ENCODE data around the gene ZAP70. TPM values are rescaled to one million over a fixed set of nuclear protein-coding genes. Genes with fewer than 3 reads are reported as not detected.
A peak's percentile ranks its signal among the peaks of the same experiment; 100 is the strongest.
"Not testable (repeated sequence)": the region's sequence is repeated elsewhere in the genome, so short reads cannot be mapped to it uniquely, and the experiment has no call there.

ZAP70 gene
- total RNA-seq, 1 donor from 2014 or later, result 10.2 TPM

DNA sequence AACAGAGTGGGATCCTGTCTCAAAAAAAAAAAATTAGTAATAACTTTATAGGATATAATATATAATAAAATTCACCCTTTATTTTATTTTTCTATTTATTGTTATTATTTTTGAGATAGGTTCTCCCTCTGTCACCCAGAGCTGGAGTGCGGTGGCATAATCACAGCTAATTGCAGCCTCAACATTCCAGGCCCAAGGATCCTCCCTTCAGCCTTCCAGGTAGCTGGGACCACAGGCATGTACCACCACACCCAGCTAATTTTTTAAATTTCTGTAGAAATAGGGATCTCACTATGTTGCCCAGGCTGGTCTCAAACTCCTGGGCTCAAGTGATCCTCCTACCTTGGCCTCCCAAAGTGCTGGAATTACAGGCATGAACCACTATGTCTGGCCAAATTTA, 42.9 kb upstream of the ZAP70 start:
- H3K27me3 ChIP-seq, result no peaks in the 10 kb centered on the region
- intact Hi-C loops (cut with DNase I), result no loop called here
- H3K4me3 ChIP-seq, result no peak overlapping the region
- H3K9me3 ChIP-seq, result no peaks in the 10 kb centered on the region
- no peak overlapping the region for H3K27ac ChIP-seq
- TF ChIP-seq, protein P1, sequence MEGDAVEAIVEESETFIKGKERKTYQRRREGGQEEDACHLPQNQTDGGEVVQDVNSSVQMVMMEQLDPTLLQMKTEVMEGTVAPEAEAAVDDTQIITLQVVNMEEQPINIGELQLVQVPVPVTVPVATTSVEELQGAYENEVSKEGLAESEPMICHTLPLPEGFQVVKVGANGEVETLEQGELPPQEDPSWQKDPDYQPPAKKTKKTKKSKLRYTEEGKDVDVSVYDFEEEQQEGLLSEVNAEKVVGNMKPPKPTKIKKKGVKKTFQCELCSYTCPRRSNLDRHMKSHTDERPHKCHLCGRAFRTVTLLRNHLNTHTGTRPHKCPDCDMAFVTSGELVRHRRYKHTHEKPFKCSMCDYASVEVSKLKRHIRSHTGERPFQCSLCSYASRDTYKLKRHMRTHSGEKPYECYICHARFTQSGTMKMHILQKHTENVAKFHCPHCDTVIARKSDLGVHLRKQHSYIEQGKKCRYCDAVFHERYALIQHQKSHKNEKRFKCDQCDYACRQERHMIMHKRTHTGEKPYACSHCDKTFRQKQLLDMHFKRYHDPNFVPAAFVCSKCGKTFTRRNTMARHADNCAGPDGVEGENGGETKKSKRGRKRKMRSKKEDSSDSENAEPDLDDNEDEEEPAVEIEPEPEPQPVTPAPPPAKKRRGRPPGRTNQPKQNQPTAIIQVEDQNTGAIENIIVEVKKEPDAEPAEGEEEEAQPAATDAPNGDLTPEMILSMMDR (IDR thresholded peaks at IDR 0.05), result no peak
- ATAC-seq, result no peak
- no peaks in the 10 kb centered on the region for H3K36me3 ChIP-seq
- H3K4me1 ChIP-seq, result no peaks in the 10 kb centered on the region
- DNase-seq, result no peak

DNA sequence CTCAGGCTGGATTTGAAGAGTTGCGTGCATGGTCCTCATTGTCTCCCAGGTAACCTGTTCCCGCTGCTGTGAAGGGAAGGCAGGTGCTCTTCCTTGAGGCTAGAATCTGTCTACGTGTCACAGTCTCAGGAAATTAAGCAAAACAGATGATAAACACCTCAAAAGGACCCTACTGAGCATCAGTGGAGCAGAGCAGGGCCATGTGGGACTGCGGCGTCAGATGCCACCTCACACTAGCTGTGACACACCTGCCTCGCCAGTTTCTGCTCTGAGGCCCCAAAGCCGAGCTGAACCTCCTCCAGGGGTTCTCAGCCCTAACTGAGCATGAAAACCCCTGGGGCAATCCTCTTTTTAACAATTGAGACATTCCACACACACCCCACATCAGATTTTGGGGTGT, 41.9 kb upstream of the ZAP70 start:
- Histone ChIP-seq H3K4me3 (no peak overlapping the region), H3K27me3 (no peaks in the 10 kb centered on the region), H3K36me3 (no peaks in the 10 kb centered on the region), H3K4me1 (no peaks in the 10 kb centered on the region), H3K27ac (no peak overlapping the region), H3K9me3 (no peaks in the 10 kb centered on the region)
- intact Hi-C loops (cut with DNase I), result no loop called here
- ATAC-seq, result no peak
- DNase-seq, result no peak
- TF ChIP-seq, protein P1 (IDR thresholded peaks at IDR 0.05), result no peak

DNA sequence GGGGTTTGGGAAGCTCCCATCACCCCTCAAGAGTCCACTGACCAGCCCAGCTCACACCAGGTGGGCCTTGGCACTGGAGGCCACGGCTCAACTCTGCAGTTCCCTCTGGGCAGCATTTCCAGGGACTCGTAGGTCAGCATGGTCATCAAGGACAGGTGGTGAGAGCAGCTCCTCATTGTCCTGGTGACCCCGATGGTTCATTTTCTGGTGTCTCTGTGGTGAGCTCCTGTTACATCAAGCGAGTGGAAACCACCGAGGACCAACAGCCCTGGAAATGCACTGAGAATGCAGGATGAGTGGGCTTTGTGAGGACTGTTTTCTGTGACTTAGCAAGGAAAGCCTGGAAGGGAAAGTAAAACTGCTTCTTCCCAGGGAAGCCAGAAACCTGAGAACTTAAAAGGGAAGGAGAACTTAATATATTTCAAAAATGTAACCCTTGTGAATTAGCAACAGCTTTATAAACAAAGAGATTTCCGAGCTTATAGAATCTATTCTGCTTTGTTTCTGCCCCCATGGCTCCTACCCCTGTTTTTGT, 40.7 kb upstream of the ZAP70 start:
- intact Hi-C loops (cut with DNase I); H3K36me3 ChIP-seq; H3K4me1 ChIP-seq; ATAC-seq; H3K27ac ChIP-seq; H3K4me3 ChIP-seq; DNase-seq; H3K9me3 ChIP-seq; H3K27me3 ChIP-seq: not testable (repeated sequence)

DNA sequence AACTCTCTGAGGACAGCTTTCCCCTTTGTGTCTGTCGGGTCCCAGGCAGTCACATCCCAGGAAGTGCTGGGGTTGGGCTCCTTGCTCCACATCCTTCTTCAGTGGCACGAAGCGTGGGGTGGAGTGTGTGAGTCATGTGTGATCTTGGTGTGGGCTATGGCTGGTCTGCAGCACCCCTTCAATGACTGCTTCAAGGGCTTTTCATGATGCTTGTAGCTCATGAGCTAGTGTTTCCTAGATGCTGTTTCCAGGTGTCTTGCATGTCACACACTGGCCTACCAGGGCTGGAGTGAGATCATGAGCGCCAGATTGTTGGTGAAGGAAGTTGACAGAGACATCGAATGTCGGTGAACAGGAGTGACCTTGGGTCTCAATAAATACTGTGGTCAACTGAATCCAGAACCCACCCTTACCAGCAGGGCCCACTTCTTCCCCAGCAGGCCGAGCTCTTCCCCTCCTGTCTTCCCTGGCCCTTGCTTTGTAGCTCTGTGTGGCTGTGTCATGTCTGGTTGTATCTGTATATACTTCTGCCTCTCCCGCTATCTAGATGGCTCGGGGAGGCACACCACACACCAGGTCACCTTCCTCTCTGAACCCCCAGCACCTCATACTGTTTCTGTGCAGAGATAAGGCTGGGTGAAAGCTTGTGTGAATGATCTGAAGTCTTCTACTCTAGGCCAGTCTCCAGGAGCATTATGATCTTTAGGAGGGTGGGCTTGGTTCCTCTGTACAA, 40.0 kb upstream of the ZAP70 start:
- intact Hi-C loops (cut with DNase I), result no loop called here

DNA sequence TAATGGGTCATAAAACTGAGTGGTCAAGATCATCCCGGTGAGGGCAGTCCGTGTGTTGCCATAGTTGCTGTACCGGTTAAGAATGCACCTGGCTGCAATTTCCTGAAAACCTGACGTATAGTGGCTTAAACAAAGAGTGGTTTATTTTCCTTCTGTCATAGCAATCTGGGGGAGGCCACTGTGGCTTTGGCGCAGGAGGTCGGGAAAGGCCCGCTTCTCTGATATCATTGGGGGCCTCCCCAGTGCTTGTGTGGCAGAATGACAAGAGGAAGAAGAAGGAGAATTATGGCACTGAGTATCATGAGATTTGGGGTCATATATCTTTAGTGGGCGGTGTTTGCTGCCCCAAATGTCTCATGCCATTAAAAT, 39.5 kb upstream of the ZAP70 start:
- intact Hi-C loops (cut with DNase I), result no loop called here
- no peak for DNase-seq
- H3K27ac ChIP-seq, result no peak overlapping the region
- H3K9me3 ChIP-seq, result no peaks in the 10 kb centered on the region
- no peaks in the 10 kb centered on the region for H3K36me3 ChIP-seq
- H3K4me1 ChIP-seq, result no peaks in the 10 kb centered on the region
- H3K27me3 ChIP-seq, result no peaks in the 10 kb centered on the region
- TF ChIP-seq, protein P1 (IDR thresholded peaks at IDR 0.05), result no peak
- H3K4me3 ChIP-seq, result no peak overlapping the region
- no peak for ATAC-seq

More for the DNA sequence above, 40.0 kb upstream of the ZAP70 start:
- Histone ChIP-seq H3K4me1 (no peaks in the 10 kb centered on the region), H3K36me3 (no peaks in the 10 kb centered on the region), H3K4me3 (no peak overlapping the region), H3K27me3 (no peaks in the 10 kb centered on the region), H3K27ac (no peak overlapping the region), H3K9me3 (no peaks in the 10 kb centered on the region)
- peak; percentile 46 for ATAC-seq
- TF ChIP-seq, protein P1 (IDR thresholded peaks at IDR 0.05), result no peak
- DNase-seq, result no peak

DNA sequence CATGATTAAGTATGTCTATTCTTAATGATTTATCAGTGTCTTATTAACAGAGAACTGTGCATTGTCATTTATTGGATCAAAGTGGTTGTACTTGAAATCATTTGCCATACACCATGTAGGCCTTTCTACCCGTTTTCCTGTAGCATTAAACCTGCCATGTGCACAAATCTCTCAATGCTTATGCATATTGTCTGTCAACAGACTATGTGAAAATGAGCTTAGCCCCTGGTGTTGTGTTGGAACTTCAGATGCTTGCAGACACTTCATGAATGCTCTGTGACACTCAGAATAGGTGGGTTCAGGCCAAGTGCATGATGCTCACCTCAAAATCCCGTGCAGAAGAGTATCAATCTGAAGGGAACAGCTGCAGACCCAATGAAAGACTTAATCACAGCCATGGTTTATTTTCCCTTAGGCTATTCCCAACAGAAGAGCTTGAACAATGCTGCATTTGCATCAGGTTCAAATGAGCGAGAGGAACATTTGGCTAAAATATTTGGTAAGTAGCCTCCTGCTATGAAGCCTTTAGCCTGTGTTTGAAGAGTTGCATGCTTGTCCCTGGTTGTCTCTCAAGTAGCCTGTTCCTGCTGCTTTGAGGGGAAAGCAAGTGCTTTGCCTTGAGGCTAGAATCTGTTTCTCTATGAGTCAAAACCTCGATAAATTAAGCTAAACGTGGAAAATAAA, 37.8 kb upstream of the ZAP70 start:
- intact Hi-C loops (cut with DNase I), result no loop called here
- Histone ChIP-seq H3K27me3 (no peaks in the 10 kb centered on the region), H3K4me3 (no peak overlapping the region), H3K4me1 (no peaks in the 10 kb centered on the region), H3K27ac (no peak overlapping the region), H3K36me3 (no peaks in the 10 kb centered on the region), H3K9me3 (no peaks in the 10 kb centered on the region)
- no peak for DNase-seq
- TF ChIP-seq, protein P1 (IDR thresholded peaks at IDR 0.05), result no peak
- no peak for ATAC-seq

All from upper lobe of right lung (tissue), 1 donor.